IMR-90 (cell line): ENCODE measurements around the gene RNPEP. TPM values are rescaled to one million over a fixed set of nuclear protein-coding genes. Genes with fewer than 3 reads are reported as not detected.

Experiments
- ATAC-seq: fragments of 200-7000 bp; cut with Tn5 transposase; 2 replicates; pipeline ENCODE4 v1.9.1; 2020; ENCODE audit warnings: low read depth, mild to moderate bottlenecking, moderate library complexity
- BruUV-seq: library from RNA; stranded (reverse); fragments of 400-500 nt; replicated peaks from 2 replicates; lab custom pipeline; 2021; lab: Mats Ljungman, UMichigan
- CTCF ChIA-PET: fragments of 300-600 bp; formaldehyde crosslinking; extraction: SDS; loops from one replicate; lab custom pipeline; 2021; ENCODE audit warnings: antibody characterized with exemption; lab: Yijun Ruan, JAX
- POLR2A ChIA-PET: fragments of 300-600 bp; sonication (Branson Sonifier 250); formaldehyde crosslinking; loops from one replicate; lab custom pipeline; 2022; ENCODE audit warnings: antibody characterized with exemption; ENCODE audit not compliant: unreplicated experiment; lab: Charles Lee
- DNase-seq: peaks from one replicate; pipeline ENCODE4 v3.0.0; 2013
- H2AFZ ChIP-seq: replicated peaks from 2 replicates; pipeline ENCODE3; 2013; ENCODE audit warnings: low read length, mild to moderate bottlenecking; ENCODE audit not compliant: poor library complexity
- H2AK5ac ChIP-seq: 2 replicates; pipeline ENCODE4 v1.6.1; 2013; ENCODE audit warnings: low read depth, low read length, inconsistent platforms
- H2AK9ac ChIP-seq: replicated peaks from 2 replicates; pipeline ENCODE3; 2013; ENCODE audit warnings: mild to moderate bottlenecking, low read depth, low read length, moderate library complexity; ENCODE audit not compliant: poor library complexity
- H2BK120ac ChIP-seq: 2 replicates; pipeline ENCODE4 v1.6.1; 2013; ENCODE audit warnings: low read depth, low read length, inconsistent platforms
- H2BK15ac ChIP-seq: 3 replicates; pipeline ENCODE4 v1.6.1; 2013; ENCODE audit warnings: low read depth, low read length, inconsistent platforms
- H2BK20ac ChIP-seq: 2 replicates; pipeline ENCODE4 v1.6.1; 2013; ENCODE audit warnings: low read depth, mild to moderate bottlenecking, inconsistent platforms, low read length, moderate library complexity
- H2BK5ac ChIP-seq: 2 replicates; pipeline ENCODE4 v1.6.1; 2013; ENCODE audit warnings: mild to moderate bottlenecking, low read depth, low read length, inconsistent platforms; ENCODE audit not compliant: poor library complexity, severe bottlenecking
- H3K14ac ChIP-seq: replicated peaks from 2 replicates; pipeline ENCODE4 v1.6.1; 2013; ENCODE audit warnings: low read depth, low read length, inconsistent platforms
- H3K18ac ChIP-seq: 2 replicates; pipeline ENCODE4 v1.6.1; 2013; ENCODE audit warnings: low read depth, low read length, control low read depth
- H3K23ac ChIP-seq: 2 replicates; pipeline ENCODE4 v1.6.1; 2013; ENCODE audit warnings: low read depth, low read length, inconsistent platforms
- H3K27ac ChIP-seq: 2 replicates; pipeline ENCODE4 v1.5.1; 2013; ENCODE audit warnings: mild to moderate bottlenecking, control low read depth, low read length; ENCODE audit not compliant: insufficient read depth
- H3K27me3 ChIP-seq: 2 replicates; pipeline ENCODE4 v1.6.1; 2013; ENCODE audit warnings: low read length; ENCODE audit not compliant: control insufficient read depth, insufficient read depth
- H3K36me3 ChIP-seq: 2 replicates; pipeline ENCODE4 v1.6.1; 2013; ENCODE audit warnings: low read length, mixed read lengths; ENCODE audit not compliant: control insufficient read depth, insufficient read depth
- H3K4ac ChIP-seq: 2 replicates; pipeline ENCODE4 v1.6.1; 2013; ENCODE audit warnings: low read depth, low read length, inconsistent platforms
- H3K4me1 ChIP-seq: 2 replicates; pipeline ENCODE4 v1.6.1; 2013; ENCODE audit warnings: low read length, mixed read lengths; ENCODE audit not compliant: control insufficient read depth, insufficient read depth
- H3K4me2 ChIP-seq: 2 replicates; pipeline ENCODE4 v1.6.1; 2013; ENCODE audit warnings: low read depth, mild to moderate bottlenecking, control low read depth, low read length, moderate library complexity
- H3K4me3 ChIP-seq: 2 replicates; pipeline ENCODE4 v1.5.1; 2013; ENCODE audit warnings: low read depth, mild to moderate bottlenecking, control low read depth, low read length, moderate library complexity; ENCODE audit not compliant: insufficient read depth
- H3K56ac ChIP-seq: 2 replicates; pipeline ENCODE4 v1.6.1; 2013; ENCODE audit warnings: low read length, inconsistent platforms; ENCODE audit not compliant: insufficient read depth; ENCODE audit errors: extremely low read depth
- H3K79me1 ChIP-seq, 2 experiments: 2 replicates each; pipeline ENCODE4 v1.6.1; 2013; ENCODE audit warnings: low read length in 2 of 2, inconsistent platforms in 1 of 2, low read depth in 1 of 2
- H3K9ac ChIP-seq: 2 replicates; pipeline ENCODE4 v1.6.1; 2013; ENCODE audit warnings: low read depth, low read length, control low read depth
- H3K9me1 ChIP-seq: 2 replicates; pipeline ENCODE4 v1.6.1; 2013; ENCODE audit warnings: low read length, inconsistent platforms; ENCODE audit not compliant: insufficient read depth
- H3K9me3 ChIP-seq: 2 replicates; pipeline ENCODE4 v1.6.1; 2013; ENCODE audit warnings: low read length; ENCODE audit not compliant: control insufficient read depth, insufficient read depth
- H4K20me1 ChIP-seq: 2 replicates; pipeline ENCODE4 v1.6.1; 2013; ENCODE audit warnings: low read length, inconsistent platforms; ENCODE audit not compliant: insufficient read depth
- H4K5ac ChIP-seq: 2 replicates; pipeline ENCODE4 v1.6.1; 2013; ENCODE audit warnings: mild to moderate bottlenecking, low read depth, low read length, control low read depth
- H4K8ac ChIP-seq, 2 experiments: 2 replicates each; pipeline ENCODE4 v1.6.1; 2013; ENCODE audit warnings: low read depth in 2 of 2, low read length in 2 of 2, control low read depth in 1 of 2, inconsistent platforms in 1 of 2
- H4K91ac ChIP-seq: 2 replicates; pipeline ENCODE4 v1.6.1; 2013; ENCODE audit warnings: low read depth, low read length, inconsistent platforms; ENCODE audit not compliant: insufficient read depth
- CEBPB ChIP-seq: IDR thresholded peaks from 2 replicates; pipeline ENCODE4 v1.6.1; 2012; ENCODE audit warnings: low read depth, low read length, improper control_type of control experiment
- CHD1 ChIP-seq: IDR thresholded peaks from 2 replicates; pipeline ENCODE4 v1.6.1; 2012; ENCODE audit warnings: low read depth, low read length, improper control_type of control experiment
- CTCF ChIP-seq: conservative IDR thresholded peaks from 2 replicates; pipeline ENCODE4 v1.5.1; 2012; ENCODE audit warnings: mild to moderate bottlenecking, low read depth, low read length, improper control_type of control experiment
- MAFK ChIP-seq: IDR thresholded peaks from 2 replicates; pipeline ENCODE4 v1.6.1; 2012; ENCODE audit warnings: low read depth, low read length, improper control_type of control experiment
- MAZ ChIP-seq: IDR thresholded peaks from 2 replicates; pipeline ENCODE4 v1.6.1; 2012; ENCODE audit warnings: low read depth, mild to moderate bottlenecking, low read length, improper control_type of control experiment, moderate library complexity, borderline replicate concordance
- MXI1 ChIP-seq: IDR thresholded peaks from 2 replicates; pipeline ENCODE4 v1.6.1; 2012; ENCODE audit warnings: low read depth, mild to moderate bottlenecking, low read length, moderate library complexity, borderline replicate concordance
- NFE2L2 ChIP-seq: fragments of 150-350 bp; IDR thresholded peaks from 2 replicates; pipeline ENCODE4 v1.6.1; 2016; ENCODE audit warnings: low read depth, mild to moderate bottlenecking, low read length
- POLR2A ChIP-seq: IDR thresholded peaks from 2 replicates; pipeline ENCODE4 v1.6.1; 2012; ENCODE audit warnings: mild to moderate bottlenecking, low read depth, low read length
- RCOR1 ChIP-seq: IDR thresholded peaks from 2 replicates; pipeline ENCODE4 v1.6.1; 2012; ENCODE audit warnings: mild to moderate bottlenecking, low read length, improper control_type of control experiment; ENCODE audit not compliant: insufficient replicate concordance
- SMC3 ChIP-seq: fragments of 150-350 bp; IDR thresholded peaks from 2 replicates; pipeline ENCODE4 v1.6.1; 2016; ENCODE audit warnings: low read depth, mild to moderate bottlenecking, antibody characterized with exemption, low read length, moderate library complexity
- WGBS, 2 experiments: methylation state at CpG; one replicate each; pipeline versions ENCODE4 v1.1.5 to v1.1.7; 2013; ENCODE audit warnings: missing lambda C conversion rate in 2 of 2; ENCODE audit not compliant: insufficient read length in 1 of 2; ENCODE audit errors: extremely low coverage in 2 of 2; 5-methylcytosine and 5-hydroxymethylcytosine counted together
- dilution Hi-C: fragments of 300-500 bp; cut with HindIII; formaldehyde crosslinking; loops from one replicate; pipeline ENCODE4 v1.14.3; 2018; ENCODE audit warnings: low sequenced_read_pairs; ENCODE audit not compliant: unreplicated experiment
- in situ Hi-C: fragments of 300-500 bp; cut with MboI; formaldehyde crosslinking; loops from 3 replicates; pipeline ENCODE4 v1.14.3; 2019; ENCODE audit warnings: low sequenced_read_pairs, inconsistent platforms, mixed read lengths
- intact Hi-C: fragments of 100-400 bp; cut with micrococcal nuclease; formaldehyde crosslinking; loops from 2 replicates; pipeline ENCODE4 v1.10.0; 2022
- polyA plus RNA-seq, 3 experiments: library from polyadenylated mRNA; depleted of rRNA; stranded (reverse); fragments of >200 nt; gene quantifications; 2 replicates each; pipeline ENCODE4 v1.2.3, GENCODE V29; 2012; ENCODE audit warnings: low replicate concordance in 1 of 3
- total RNA-seq: library from RNA; depleted of rRNA; stranded (reverse); fragments of >200 nt; gene quantifications from 2 replicates; pipeline ENCODE4 v1.2.3, GENCODE V29; 2012

Gene RNPEP
- total and polyA plus RNA-seq, 2 of the 4 experiments (the other 2 are of a cell fraction), result 49.8 to 75.4 TPM

DNA sequence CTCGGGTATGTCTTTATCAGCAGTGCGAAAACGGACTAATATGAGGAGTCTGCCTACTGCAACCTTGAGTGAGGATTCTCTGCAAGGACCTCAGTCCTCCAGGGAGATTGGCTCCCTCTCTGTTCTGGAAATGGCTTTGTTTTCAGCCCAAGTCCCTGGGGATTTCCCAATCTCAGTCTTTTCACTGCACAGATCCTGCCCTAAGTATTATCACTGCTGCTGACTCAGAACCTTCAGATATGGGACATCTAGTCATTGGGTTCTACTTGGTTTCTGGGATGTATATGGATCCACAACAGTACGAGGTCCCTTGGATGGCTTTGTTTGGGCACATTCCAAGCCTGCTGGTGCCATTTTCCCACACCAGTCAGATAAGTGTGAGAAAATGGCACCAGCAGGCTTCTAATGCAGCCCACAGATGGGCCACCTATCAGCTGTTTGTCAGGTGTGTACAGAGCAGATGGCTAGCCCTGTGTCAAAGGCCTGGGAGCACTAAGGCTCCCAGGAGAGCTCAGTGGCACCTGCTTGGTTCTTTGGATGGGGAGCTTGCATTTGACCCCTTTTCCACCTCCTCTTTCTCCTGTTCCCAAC, 55.4 kb downstream of the RNPEP start:
- WGBS, 2 experiments, result 60% methylated on average over 1 of the region's 4 CpGs; no CpG with 5 or more reads in 1 of the 2 experiments
- no peak for ATAC-seq
- BruUV-seq, result no TSS peak

More for the DNA sequence above, 55.4 kb downstream of the RNPEP start:
- Histone ChIP-seq H2AK9ac (no peak overlapping the region), H3K4me3 (no peak overlapping the region), H3K23ac (no peak overlapping the region), H2BK5ac (no peak overlapping the region), H2AFZ (no peak overlapping the region), H2BK15ac (no peak overlapping the region), H3K4ac (no peak overlapping the region), H3K9me3 (no peaks in the 10 kb centered on the region), H2BK120ac (no peak overlapping the region), H2AK5ac (no peak overlapping the region), H3K18ac (no peak overlapping the region), H3K9me1 (peaks cover 11% of the 10 kb centered on the region), H3K56ac (no peak overlapping the region), H3K36me3 (no peaks in the 10 kb centered on the region), H4K5ac (no peak overlapping the region), H3K14ac (no peak overlapping the region), H3K9ac (no peak overlapping the region), H3K79me1 (no peaks in the 10 kb centered on the region), H3K4me2 (no peak overlapping the region), H3K27me3 (peaks cover 10% of the 10 kb centered on the region), H3K4me1 (peaks cover 5% of the 10 kb centered on the region), H4K20me1 (no peaks in the 10 kb centered on the region), H4K91ac (no peak overlapping the region), H3K27ac (no peak overlapping the region), H4K8ac (no peak overlapping the region), H2BK20ac (no peak overlapping the region)
- DNase-seq, result peak; percentile 72
- dilution Hi-C loops (no loop called here), intact Hi-C loops (no loop called here), in situ Hi-C loops (no loop called here)
- no peak for TF ChIP-seq MXI1
- TF ChIP-seq MAZ, result no peak
- TF ChIP-seq CTCF, result no peak
- no peak for TF ChIP-seq NFE2L2
- no peak for TF ChIP-seq RCOR1
- TF ChIP-seq CEBPB, result peak; percentile 73
- TF ChIP-seq POLR2A, result no peak
- no peak for TF ChIP-seq SMC3
- peak; percentile 38; the same call in 1 of the 2 replicates for TF ChIP-seq MAFK
- TF ChIP-seq CHD1, result no peak
- POLR2A ChIA-PET, result no interaction called here
- CTCF ChIA-PET, result no interaction called here
